CD14-positive monocyte (primary cell): ENCODE data around the gene DCC. TPM values are rescaled to one million over a fixed set of nuclear protein-coding genes. Genes with fewer than 3 reads are reported as not detected.

ENCODE experiments used
- DNase-seq, 3 donors: peaks; one replicate each; pipeline ENCODE4 v3.0.0-alpha.2; 2011 to 2022
- H2AFZ ChIP-seq: 2 replicates; pipeline ENCODE4 v1.6.0; 2012; ENCODE audit warnings: mild to moderate bottlenecking, low read depth, low read length, inconsistent platforms; ENCODE audit not compliant: insufficient read depth, poor library complexity, severe bottlenecking
- H3K27ac ChIP-seq, 2 donors: 1 replicate in 1 of 2; 2 replicates in 1 of 2; pipeline ENCODE4 v1.5.1; 2012 to 2013; ENCODE audit warnings: low read length in 2 of 2, control low read depth in 1 of 2, inconsistent platforms in 1 of 2, low read depth in 1 of 2, mild to moderate bottlenecking in 1 of 2
- H3K27me3 ChIP-seq, 2 donors: one replicate each; pipeline versions ENCODE4 v1.6.0 to v1.6.1; 2011 to 2013; ENCODE audit warnings: low read length in 2 of 2; ENCODE audit not compliant: control insufficient read depth in 2 of 2, insufficient read depth in 2 of 2
- H3K36me3 ChIP-seq, 2 donors: replicated peaks in 1 of 2; 1 replicate in 1 of 2; 2 replicates in 1 of 2; pipeline versions ENCODE4 v1.5.1 to v1.6.1; 2012 to 2013; ENCODE audit warnings: low read length in 2 of 2, control low read depth in 1 of 2, inconsistent platforms in 1 of 2, mild to moderate bottlenecking in 1 of 2; ENCODE audit not compliant: insufficient read depth in 2 of 2, control insufficient read depth in 1 of 2
- H3K4me1 ChIP-seq, 2 donors: 1 replicate in 1 of 2; 2 replicates in 1 of 2; pipeline versions ENCODE4 v1.5.1 to v1.6.1; 2012 to 2013; ENCODE audit warnings: low read length in 2 of 2, control low read depth in 1 of 2, inconsistent platforms in 1 of 2, mild to moderate bottlenecking in 1 of 2, moderate library complexity in 1 of 2; ENCODE audit not compliant: insufficient read depth in 2 of 2, control insufficient read depth in 1 of 2
- H3K4me2 ChIP-seq: replicated peaks from 2 replicates; pipeline ENCODE3; 2012; ENCODE audit warnings: low read length, moderate library complexity, mild to moderate bottlenecking; ENCODE audit not compliant: poor library complexity, severe bottlenecking; ENCODE audit errors: extremely low read depth
- H3K4me3 ChIP-seq, 3 experiments: fragments of 200-600 bp in 1 of 3; sonication (generic) in 1 of 3; replicated peaks in 1 of 3; 1 replicate in 2 of 3; 2 replicates in 1 of 3; pipeline ENCODE4 v1.5.1; 2011 to 2013; ENCODE audit warnings: low read length in 3 of 3, mild to moderate bottlenecking in 3 of 3, control low read depth in 2 of 3, low read depth in 2 of 3, inconsistent platforms in 1 of 3, moderate library complexity in 1 of 3
- H3K79me2 ChIP-seq: 2 replicates; pipeline ENCODE4 v1.6.0; 2012; ENCODE audit warnings: mild to moderate bottlenecking, control low read depth, inconsistent platforms, low read length, moderate library complexity; ENCODE audit not compliant: insufficient read depth
- H3K9ac ChIP-seq: 2 replicates; pipeline ENCODE4 v1.6.0; 2017; ENCODE audit warnings: low read length, mild to moderate bottlenecking; ENCODE audit not compliant: insufficient read depth, poor library complexity, severe bottlenecking
- H3K9me3 ChIP-seq, 2 donors: replicated peaks in 1 of 2; 1 replicate in 1 of 2; 2 replicates in 1 of 2; pipeline versions ENCODE4 v1.5.1 to v1.6.1; 2012 to 2013; ENCODE audit warnings: low read length in 2 of 2, control low read depth in 1 of 2; ENCODE audit not compliant: control insufficient read depth in 1 of 2, insufficient read depth in 1 of 2
- H4K20me1 ChIP-seq: 2 replicates; pipeline ENCODE4 v1.6.0; 2012; ENCODE audit warnings: mild to moderate bottlenecking, low read length, control low read depth, moderate library complexity; ENCODE audit not compliant: insufficient read depth
- H3K27ac Mint-ChIP-seq, 7 donors: one replicate each; pipeline ENCODE4 v1.8.0; 2020; ENCODE audit warnings: mild to moderate bottlenecking in 7 of 7, mixed read lengths in 7 of 7, moderate library complexity in 6 of 7, inconsistent platforms in 2 of 7
- H3K27me3 Mint-ChIP-seq, 3 donors: one replicate each; pipeline ENCODE4 v1.8.0; 2021 to 2022; ENCODE audit warnings: low read depth in 3 of 3, mild to moderate bottlenecking in 3 of 3, mixed read lengths in 3 of 3, moderate library complexity in 3 of 3, inconsistent platforms in 1 of 3
- H3K36me3 Mint-ChIP-seq, 2 donors: one replicate each; pipeline ENCODE4 v1.8.0; 2020; ENCODE audit warnings: mixed read lengths in 2 of 2, inconsistent platforms in 1 of 2, mild to moderate bottlenecking in 1 of 2
- H3K4me1 Mint-ChIP-seq: one replicate; pipeline ENCODE4 v1.8.0; 2020; ENCODE audit warnings: mild to moderate bottlenecking, mixed read lengths
- H3K4me3 Mint-ChIP-seq, 2 donors: one replicate each; pipeline ENCODE4 v1.8.0; 2020; ENCODE audit warnings: mild to moderate bottlenecking in 2 of 2, mixed read lengths in 2 of 2, moderate library complexity in 1 of 2
- H3K9me3 Mint-ChIP-seq, 7 donors: one replicate each; pipeline ENCODE4 v1.8.0; 2020 to 2022; ENCODE audit warnings: mixed read lengths in 7 of 7, mild to moderate bottlenecking in 6 of 7, moderate library complexity in 6 of 7, inconsistent platforms in 2 of 7
- CTCF ChIP-seq: fragments of 200-600 bp; IDR thresholded peaks from one replicate; pipeline ENCODE4 v1.8.0; 2022; ENCODE audit warnings: antibody characterized with exemption, mild to moderate bottlenecking
- WGBS: methylation state at CpG from one replicate; pipeline ENCODE4 v1.1.5; 2013; ENCODE audit warnings: missing lambda C conversion rate; ENCODE audit not compliant: insufficient coverage; 5-methylcytosine and 5-hydroxymethylcytosine counted together
- intact Hi-C, 2 donors: fragments of 100-400 bp; cut with micrococcal nuclease; formaldehyde crosslinking; loops; one replicate each; pipeline versions ENCODE4 v1.15.0 to v1.15.1; 2023
- polyA plus RNA-seq, 3 donors: library from polyadenylated mRNA; depleted of rRNA in 1 of 3; unstranded in 2 of 3; stranded (reverse) in 1 of 3; fragments of 300-500 nt in 2 of 3; fragments of >200 nt in 1 of 3; fragmentation: Illumina TruSeq in 2 of 3; gene quantifications; 1 replicate in 2 of 3; 2 replicates in 1 of 3; pipeline ENCODE4 v1.2.3, GENCODE V29; 2012 to 2021

Gene DCC
- polyA plus RNA-seq, 3 donors: not detected

- Histone ChIP-seq H2AFZ (no peak overlapping the region), H3K4me2 (no peak overlapping the region), H3K79me2 (no peaks in the 10 kb centered on the region), H3K9ac (no peak overlapping the region), H3K36me3 (no peaks in the 10 kb centered on the region), H3K27ac (no peak overlapping the region), H3K4me3 (no peak overlapping the region), H3K9me3 (no peaks in the 10 kb centered on the region), H3K4me1 (no peaks in the 10 kb centered on the region), H4K20me1 (no peaks in the 10 kb centered on the region), H3K27me3 (no peaks in the 10 kb centered on the region)
- Mint-ChIP-seq H3K4me1 (no peaks in the 10 kb centered on the region), H3K4me3 (no peak overlapping the region), H3K36me3 (no peaks in the 10 kb centered on the region), H3K9me3 (no peaks in the 10 kb centered on the region), H3K27ac (no peak overlapping the region), H3K27me3 (peaks cover 0 to 1% (median 0%) of the 10 kb centered on the region in 3 donors)
- no peak for DNase-seq
- intact Hi-C loops: no loop called here
- WGBS: 100% methylated on average over 1 of the region's 3 CpGs
- TF ChIP-seq CTCF: no peak
Observed at GRCh38 chr18:53387581-53387980, 1047.6 kb downstream of the DCC start.

- Histone ChIP-seq H4K20me1 (no peaks in the 10 kb centered on the region), H3K36me3 (no peaks in the 10 kb centered on the region), H3K79me2 (no peaks in the 10 kb centered on the region), H3K9me3 (no peaks in the 10 kb centered on the region), H3K9ac (no peak overlapping the region), H2AFZ (no peak overlapping the region), H3K27me3 (no peaks in the 10 kb centered on the region), H3K4me3 (no peak overlapping the region), H3K4me2 (no peak overlapping the region), H3K27ac (no peak overlapping the region), H3K4me1 (no peaks in the 10 kb centered on the region)
- WGBS: 77% methylated on average over 3 of the region's 3 CpGs
- H3K9me3 Mint-ChIP-seq: no peaks in the 10 kb centered on the region
- H3K4me3 Mint-ChIP-seq: no peak overlapping the region
- intact Hi-C loops: no loop called here
- no peak overlapping the region for H3K27ac Mint-ChIP-seq
- no peak for DNase-seq
- H3K36me3 Mint-ChIP-seq: no peaks in the 10 kb centered on the region
- H3K4me1 Mint-ChIP-seq: no peaks in the 10 kb centered on the region
- peaks cover 0 to 1% (median 0%) of the 10 kb centered on the region in 3 donors for H3K27me3 Mint-ChIP-seq
- TF ChIP-seq CTCF: no peak
Observed at GRCh38 chr18:53402670-53403069, 1062.7 kb downstream of the DCC start.
